ENCODE results near the gene SPOPL.
"Not testable (repeated sequence)": the region's sequence is repeated elsewhere in the genome, so short reads cannot be mapped to it uniquely, and the experiment has no call there.

The SPOPL gene

GRCh38 chr2:138501425-138502254 is at the start of gene SPOPL:
Gene SPOPL (plus strand): TSS chr2:138501770. CDS start chr2:138550217, 48,447 bp downstream.
- peak; percentile 89 for DNase-seq

- DNase-seq: no peak
These were observed 49.2 kb upstream of the SPOPL start for GRCh38 chr2:138452324-138452723.

- no peak for DNase-seq
These were observed 47.8 kb upstream of the SPOPL start for GRCh38 chr2:138453815-138454214.

GRCh38 chr2:138454761-138455160 is 46.8 kb upstream of the SPOPL start:
- peak; percentile 79 for DNase-seq

- DNase-seq: no peak
These were observed 46.3 kb upstream of the SPOPL start for GRCh38 chr2:138455275-138455674.

- no peak for DNase-seq
These were observed 45.9 kb upstream of the SPOPL start for GRCh38 chr2:138455691-138456090.

- not testable (repeated sequence) for DNase-seq
These were observed 38.9 kb upstream of the SPOPL start for GRCh38 chr2:138462689-138463088.

- no peak for DNase-seq
These were observed 33.0 kb upstream of the SPOPL start for GRCh38 chr2:138468617-138469016.

- peak; percentile 39 for DNase-seq
These were observed 32.2 kb upstream of the SPOPL start for GRCh38 chr2:138469411-138469810.

GRCh38 chr2:138470941-138471340 is 30.6 kb upstream of the SPOPL start:
- no peak for DNase-seq

- DNase-seq: peak; percentile 73
These were observed 27.3 kb upstream of the SPOPL start for GRCh38 chr2:138474100-138474825.

GRCh38 chr2:138475277-138475776 is 26.2 kb upstream of the SPOPL start:
- DNase-seq: no peak

GRCh38 chr2:138476186-138476585 is 25.4 kb upstream of the SPOPL start:
- no peak for DNase-seq

GRCh38 chr2:138476940-138477339 is 24.6 kb upstream of the SPOPL start:
- peak; percentile 36 for DNase-seq

- DNase-seq: not testable (repeated sequence)
These were observed 18.8 kb upstream of the SPOPL start for GRCh38 chr2:138482796-138483195.

- no peak for DNase-seq
These were observed 16.6 kb upstream of the SPOPL start for GRCh38 chr2:138485019-138485418.

GRCh38 chr2:138486363-138487198 is 15.0 kb upstream of the SPOPL start:
- no peak for DNase-seq

- no peak for DNase-seq
These were observed 10.7 kb upstream of the SPOPL start for GRCh38 chr2:138490673-138491494.

GRCh38 chr2:138491495-138491862 is 10.1 kb upstream of the SPOPL start:
- DNase-seq: no peak

- DNase-seq: no peak
These were observed 9.4 kb upstream of the SPOPL start for GRCh38 chr2:138492160-138492559.

GRCh38 chr2:138493334-138493733 is 8.2 kb upstream of the SPOPL start:
- DNase-seq: no peak
